Mesendoderm (in vitro differentiated cells): ENCODE results near the gene POLR1F.
A peak's percentile ranks its signal among the peaks of the same experiment; 100 is the strongest.

Experiments
- DNase-seq: peaks from one replicate; pipeline ENCODE4 v3.0.0; 2013
- H2AK5ac ChIP-seq: 2 replicates; pipeline ENCODE4 v1.6.1; 2013; ENCODE audit warnings: low read length, inconsistent platforms
- H2BK120ac ChIP-seq: 2 replicates; pipeline ENCODE4 v1.6.1; 2013; ENCODE audit warnings: low read depth, mild to moderate bottlenecking, low read length, moderate library complexity, mixed read lengths
- H2BK15ac ChIP-seq: replicated peaks from 2 replicates; pipeline ENCODE4 v1.6.1; 2013; ENCODE audit warnings: low read depth, mild to moderate bottlenecking, moderate library complexity
- H2BK5ac ChIP-seq: 2 replicates; pipeline ENCODE4 v1.6.1; 2013; ENCODE audit warnings: low read length, inconsistent platforms
- H3K18ac ChIP-seq: 2 replicates; pipeline ENCODE4 v1.6.1; 2013; ENCODE audit warnings: mild to moderate bottlenecking, low read length, mixed read lengths
- H3K23ac ChIP-seq: one replicate; pipeline ENCODE4 v1.6.1; 2013; ENCODE audit warnings: low read length
- H3K27ac ChIP-seq: 2 replicates; pipeline ENCODE4 v1.5.1; 2013; ENCODE audit warnings: low read depth, mild to moderate bottlenecking, inconsistent platforms, low read length, moderate library complexity
- H3K27me3 ChIP-seq: 2 replicates; pipeline ENCODE4 v1.6.1; 2013; ENCODE audit warnings: low read length, control low read depth, mild to moderate bottlenecking, inconsistent platforms; ENCODE audit not compliant: insufficient read depth, poor library complexity
- H3K36me3 ChIP-seq: 2 replicates; pipeline ENCODE4 v1.6.1; 2013; ENCODE audit warnings: low read length, inconsistent platforms; ENCODE audit not compliant: control insufficient read depth, insufficient read depth
- H3K4ac ChIP-seq: one replicate; pipeline ENCODE4 v1.6.1; 2013; ENCODE audit warnings: low read depth, mild to moderate bottlenecking, low read length, moderate library complexity
- H3K4me1 ChIP-seq: 2 replicates; pipeline ENCODE4 v1.6.1; 2013; ENCODE audit warnings: low read depth, low read length, inconsistent platforms; ENCODE audit not compliant: control insufficient read depth
- H3K4me2 ChIP-seq: 2 replicates; pipeline ENCODE4 v1.6.1; 2013; ENCODE audit warnings: low read length
- H3K4me3 ChIP-seq: 2 replicates; pipeline ENCODE4 v1.5.1; 2013; ENCODE audit warnings: mild to moderate bottlenecking, low read length
- H3K56ac ChIP-seq: one replicate; pipeline ENCODE4 v1.6.1; 2013; ENCODE audit warnings: low read length
- H3K79me1 ChIP-seq: 2 replicates; pipeline ENCODE4 v1.6.1; 2013; ENCODE audit warnings: low read length, inconsistent platforms
- H3K79me2 ChIP-seq: 2 replicates; pipeline ENCODE4 v1.6.1; 2013; ENCODE audit warnings: mild to moderate bottlenecking, low read length; ENCODE audit not compliant: control insufficient read depth, insufficient read depth
- H3K9ac ChIP-seq: 2 replicates; pipeline ENCODE4 v1.6.1; 2013; ENCODE audit warnings: low read length, inconsistent platforms
- H4K5ac ChIP-seq: one replicate; pipeline ENCODE4 v1.6.1; 2013; ENCODE audit warnings: low read length
- H4K8ac ChIP-seq: one replicate; pipeline ENCODE4 v1.6.1; 2013; ENCODE audit warnings: low read depth, mild to moderate bottlenecking, control low read depth, low read length, moderate library complexity
- WGBS: extraction: QIAGEN DNeasy Blood & Tissue Kit; methylation state at CpG from one replicate; pipeline ENCODE4 v1.1.7; 2013; ENCODE audit warnings: low lambda C conversion rate, missing lambda C conversion rate; ENCODE audit not compliant: insufficient coverage; ENCODE audit errors: extremely low coverage; 5-methylcytosine and 5-hydroxymethylcytosine counted together

Gene POLR1F

GRCh38 chr7:19707240-19707639 lies 1.6 kb downstream of the POLR1F start:
- Histone ChIP-seq H3K9ac (peak overlapping the region; percentile 18), H3K4ac (no peak overlapping the region), H3K4me2 (peak overlapping the region; percentile 24), H4K5ac (no peak overlapping the region), H2BK120ac (no peak overlapping the region), H3K4me1 (peaks cover 2% of the 10 kb centered on the region), H2BK15ac (no peak overlapping the region), H3K27ac (no peak overlapping the region), H3K27me3 (no peaks in the 10 kb centered on the region), H2BK5ac (no peak overlapping the region), H3K18ac (no peak overlapping the region), H3K79me1 (peaks cover 13% of the 10 kb centered on the region), H3K79me2 (peaks cover 32% of the 10 kb centered on the region), H3K56ac (no peak overlapping the region), H2AK5ac (no peak overlapping the region), H3K36me3 (no peaks in the 10 kb centered on the region), H4K8ac (no peak overlapping the region), H3K4me3 (no peak overlapping the region), H3K23ac (no peak overlapping the region)
- no CpG with 5 or more reads among the region's 3 CpGs for WGBS
- DNase-seq: peak; percentile 36

- Histone ChIP-seq H3K4me2 (no peak overlapping the region), H3K56ac (no peak overlapping the region), H3K23ac (no peak overlapping the region), H3K27ac (no peak overlapping the region), H4K8ac (no peak overlapping the region), H2BK120ac (no peak overlapping the region), H3K4ac (no peak overlapping the region), H3K4me3 (no peak overlapping the region), H3K9ac (no peak overlapping the region), H3K79me1 (peaks cover 13% of the 10 kb centered on the region), H2BK5ac (no peak overlapping the region), H3K4me1 (peaks cover 2% of the 10 kb centered on the region), H4K5ac (no peak overlapping the region), H3K36me3 (no peaks in the 10 kb centered on the region), H2BK15ac (no peak overlapping the region), H3K79me2 (peaks cover 32% of the 10 kb centered on the region), H3K18ac (no peak overlapping the region), H2AK5ac (no peak overlapping the region), H3K27me3 (no peaks in the 10 kb centered on the region)
- no CpG with 5 or more reads among the region's 2 CpGs for WGBS
- DNase-seq: peak; percentile 44
These were observed 3.2 kb downstream of the POLR1F start for GRCh38 chr7:19705663-19706062.

- Histone ChIP-seq H2AK5ac (no peak overlapping the region), H4K8ac (no peak overlapping the region), H3K18ac (no peak overlapping the region), H3K79me1 (peaks cover 3% of the 10 kb centered on the region), H3K79me2 (peaks cover 12% of the 10 kb centered on the region), H2BK120ac (no peak overlapping the region), H3K4ac (no peak overlapping the region), H3K36me3 (no peaks in the 10 kb centered on the region), H4K5ac (no peak overlapping the region), H3K23ac (no peak overlapping the region), H3K4me1 (no peaks in the 10 kb centered on the region), H3K4me2 (no peak overlapping the region), H3K4me3 (no peak overlapping the region), H3K27me3 (no peaks in the 10 kb centered on the region), H3K27ac (no peak overlapping the region), H2BK15ac (no peak overlapping the region), H3K56ac (no peak overlapping the region), H2BK5ac (no peak overlapping the region), H3K9ac (no peak overlapping the region)
- no peak for DNase-seq
- WGBS: no CpG with 5 or more reads among the region's 4 CpGs
These were observed 7.4 kb downstream of the POLR1F start for GRCh38 chr7:19701471-19701870.

GRCh38 chr7:19700936-19701335 lies 7.9 kb downstream of the POLR1F start:
- Histone ChIP-seq H3K4me1 (no peaks in the 10 kb centered on the region), H3K18ac (no peak overlapping the region), H3K79me2 (peaks cover 8% of the 10 kb centered on the region), H3K56ac (no peak overlapping the region), H3K4me2 (no peak overlapping the region), H3K27me3 (no peaks in the 10 kb centered on the region), H2AK5ac (no peak overlapping the region), H3K79me1 (peaks cover 3% of the 10 kb centered on the region), H2BK120ac (no peak overlapping the region), H3K27ac (no peak overlapping the region), H4K8ac (no peak overlapping the region), H3K23ac (no peak overlapping the region), H4K5ac (no peak overlapping the region), H2BK5ac (no peak overlapping the region), H3K4ac (no peak overlapping the region), H3K9ac (no peak overlapping the region), H3K4me3 (no peak overlapping the region), H2BK15ac (no peak overlapping the region), H3K36me3 (no peaks in the 10 kb centered on the region)
- no CpG with 5 or more reads among the region's 3 CpGs for WGBS
- DNase-seq: no peak

- Histone ChIP-seq H3K4me1 (no peaks in the 10 kb centered on the region), H3K79me1 (no peaks in the 10 kb centered on the region), H2BK5ac (no peak overlapping the region), H3K23ac (no peak overlapping the region), H2AK5ac (no peak overlapping the region), H3K79me2 (no peaks in the 10 kb centered on the region), H2BK120ac (no peak overlapping the region), H3K9ac (no peak overlapping the region), H3K27me3 (no peaks in the 10 kb centered on the region), H4K8ac (no peak overlapping the region), H3K4me2 (no peak overlapping the region), H3K4ac (no peak overlapping the region), H3K56ac (no peak overlapping the region), H4K5ac (no peak overlapping the region), H3K36me3 (peaks cover 1% of the 10 kb centered on the region), H2BK15ac (no peak overlapping the region), H3K18ac (no peak overlapping the region), H3K27ac (no peak overlapping the region), H3K4me3 (no peak overlapping the region)
- no CpG with 5 or more reads among the region's 3 CpGs for WGBS
- peak; percentile 23 for DNase-seq
These were observed 10.5 kb downstream of the POLR1F start for GRCh38 chr7:19698331-19698730.

GRCh38 chr7:19696926-19697325 lies 11.9 kb downstream of the POLR1F start:
- Histone ChIP-seq H3K4ac (no peak overlapping the region), H4K8ac (no peak overlapping the region), H2AK5ac (no peak overlapping the region), H3K4me1 (no peaks in the 10 kb centered on the region), H2BK5ac (no peak overlapping the region), H3K4me3 (no peak overlapping the region), H2BK15ac (no peak overlapping the region), H3K23ac (no peak overlapping the region), H2BK120ac (no peak overlapping the region), H3K9ac (no peak overlapping the region), H3K79me1 (no peaks in the 10 kb centered on the region), H3K27me3 (no peaks in the 10 kb centered on the region), H3K79me2 (no peaks in the 10 kb centered on the region), H4K5ac (no peak overlapping the region), H3K27ac (no peak overlapping the region), H3K36me3 (peaks cover 1% of the 10 kb centered on the region), H3K18ac (no peak overlapping the region), H3K56ac (no peak overlapping the region), H3K4me2 (no peak overlapping the region)
- no peak for DNase-seq
